ENCODE measurements around the gene FAM89A. TPM values are rescaled to one million over a fixed set of nuclear protein-coding genes. Genes with fewer than 3 reads are reported as not detected.
"Not testable (repeated sequence)": the region's sequence is repeated elsewhere in the genome, so short reads cannot be mapped to it uniquely, and the experiment has no call there.

FAM89A gene
- total RNA-seq, 1 donor from 2014 or later = 11.3 TPM

GRCh38 chr1:230987448-230987847, 52.6 kb downstream of the FAM89A start:
- DNase-seq (ENCODE audit: low spot score) = no peak

- no peak for DNase-seq (ENCODE audit: low spot score)
These were observed 53.1 kb downstream of the FAM89A start for GRCh38 chr1:230986976-230987375.

GRCh38 chr1:230985711-230986110, 54.3 kb downstream of the FAM89A start:
- no peak for DNase-seq (ENCODE audit: low spot score)

GRCh38 chr1:230984622-230985515, 55.2 kb downstream of the FAM89A start:
- not testable (repeated sequence) for DNase-seq (ENCODE audit: low spot score)

DNA sequence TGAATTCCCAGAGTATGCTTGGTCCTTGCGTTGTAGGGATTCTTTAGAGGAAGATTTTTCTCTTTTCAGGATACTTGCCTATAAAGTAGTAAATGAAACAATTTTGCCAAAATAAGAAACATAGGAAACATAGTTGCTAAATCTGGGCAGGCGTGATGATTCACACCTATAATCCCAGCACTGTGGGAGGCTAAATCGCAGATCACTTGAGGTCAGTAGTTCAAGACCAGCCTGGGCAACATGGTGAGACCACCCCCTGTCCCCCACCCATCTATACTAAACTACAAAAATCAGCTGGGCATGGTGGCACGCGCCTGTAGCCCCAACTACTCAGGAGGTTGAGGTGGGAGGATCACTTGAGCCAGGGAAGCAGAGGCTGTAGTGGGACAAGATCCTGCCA, 56.2 kb downstream of the FAM89A start:
- no peak for DNase-seq (ENCODE audit: low spot score)

DNA sequence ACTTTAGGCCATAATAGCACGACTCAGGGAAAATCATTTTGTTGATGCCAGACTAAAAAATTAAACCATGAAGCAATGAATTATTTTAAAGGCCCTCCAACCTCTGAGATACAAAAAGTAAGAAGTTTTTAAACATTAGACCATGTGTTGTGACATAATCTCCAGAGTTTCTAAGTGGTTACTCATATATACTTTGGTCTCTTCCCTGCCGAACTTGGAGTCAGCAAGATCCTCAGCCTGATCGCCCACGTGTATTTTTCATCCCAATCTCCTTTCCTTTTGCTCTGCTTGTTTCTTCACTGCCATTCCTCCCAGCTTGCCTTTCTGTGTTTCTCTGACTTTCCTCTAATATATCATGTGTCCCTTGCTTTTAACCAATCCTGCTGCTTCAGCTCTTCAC, 57.4 kb downstream of the FAM89A start:
- DNase-seq (ENCODE audit: low spot score) = no peak

DNA sequence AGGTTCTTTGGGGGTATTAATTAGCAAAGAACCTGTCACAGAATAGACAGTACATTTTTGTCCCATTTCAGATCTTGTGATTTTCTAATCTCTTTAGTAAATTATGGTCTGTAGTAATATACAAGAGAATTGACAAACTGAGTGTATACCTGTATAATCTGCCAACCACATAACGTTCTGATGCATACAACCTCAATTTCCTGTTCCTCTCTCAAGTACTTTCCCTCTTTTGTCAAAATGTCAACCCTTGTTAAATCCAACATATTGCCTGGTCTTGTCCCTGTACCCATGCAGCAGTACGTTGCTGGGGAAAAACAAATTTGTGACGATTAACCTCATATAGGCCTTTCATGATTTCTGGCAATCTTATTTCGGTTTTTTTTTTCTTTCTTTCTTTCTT, 60.1 kb downstream of the FAM89A start:
- no peak for DNase-seq (ENCODE audit: low spot score)

GRCh38 chr1:230979389-230979716, 60.7 kb downstream of the FAM89A start:
- no peak for DNase-seq (ENCODE audit: low spot score)

DNA sequence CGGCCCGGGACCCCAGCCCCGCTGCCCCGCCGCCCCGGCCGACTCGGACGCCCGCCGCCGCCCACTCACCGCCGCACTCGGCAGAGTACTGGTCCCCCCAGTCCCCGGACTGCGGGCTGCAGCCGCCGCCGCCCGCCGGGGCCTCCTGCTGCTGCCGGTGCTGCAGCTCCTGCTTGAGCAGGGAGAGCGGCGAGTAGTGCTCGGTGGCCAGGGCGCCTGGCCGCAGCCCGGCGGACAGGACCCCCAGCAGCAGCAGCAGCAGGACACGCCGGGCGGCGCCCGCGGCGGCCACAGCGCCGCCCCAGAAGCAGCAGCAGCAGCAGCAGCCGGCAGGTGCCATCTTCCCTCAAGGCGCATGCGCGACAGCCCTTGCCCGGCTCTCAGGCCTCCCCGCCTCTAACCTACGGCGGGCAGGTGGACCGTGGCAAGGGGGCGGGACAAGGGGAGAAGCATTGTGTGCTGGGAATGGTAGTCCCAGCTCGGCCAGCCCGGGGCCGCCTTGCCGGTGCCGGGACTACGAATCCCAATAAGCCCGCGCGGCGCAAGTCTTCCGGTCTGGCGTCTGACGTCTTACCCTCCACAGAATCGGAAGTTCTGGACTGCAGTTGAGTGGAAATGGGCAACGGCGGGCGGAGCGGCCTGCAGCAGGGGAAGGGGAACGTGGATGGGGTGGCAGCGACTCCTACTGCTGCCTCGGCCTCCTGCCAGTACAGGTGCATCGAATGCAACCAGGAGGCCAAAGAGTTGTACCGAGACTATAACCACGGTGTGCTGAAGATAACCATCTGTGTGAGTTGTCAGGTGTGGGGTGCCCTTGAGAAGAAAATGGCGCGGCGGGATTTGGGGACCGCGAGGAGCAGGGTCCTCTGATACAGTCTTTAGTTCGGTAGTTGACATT, 61.3 kb downstream of the FAM89A start, which contains the start of the genes ARV1 and TTC13:
Gene ARV1 (plus strand): TSS at position 604 of the 898 bp plus-strand sequence. CDS start 12 bp downstream, at position 616.
Gene TTC13 (minus strand): TSS at position 371 of the 898 bp plus-strand sequence. CDS start 31 bp downstream, at position 340.
- DNase-seq (ENCODE audit: low spot score) = peak; percentile 98

GRCh38 chr1:230977761-230978490, 62.1 kb downstream of the FAM89A start:
- DNase-seq (ENCODE audit: low spot score) = no peak

GRCh38 chr1:230976825-230977747, 63.0 kb downstream of the FAM89A start:
- DNase-seq (ENCODE audit: low spot score) = no peak

- DNase-seq (ENCODE audit: low spot score) = no peak
These were observed 63.7 kb downstream of the FAM89A start for GRCh38 chr1:230976360-230976759.

DNA sequence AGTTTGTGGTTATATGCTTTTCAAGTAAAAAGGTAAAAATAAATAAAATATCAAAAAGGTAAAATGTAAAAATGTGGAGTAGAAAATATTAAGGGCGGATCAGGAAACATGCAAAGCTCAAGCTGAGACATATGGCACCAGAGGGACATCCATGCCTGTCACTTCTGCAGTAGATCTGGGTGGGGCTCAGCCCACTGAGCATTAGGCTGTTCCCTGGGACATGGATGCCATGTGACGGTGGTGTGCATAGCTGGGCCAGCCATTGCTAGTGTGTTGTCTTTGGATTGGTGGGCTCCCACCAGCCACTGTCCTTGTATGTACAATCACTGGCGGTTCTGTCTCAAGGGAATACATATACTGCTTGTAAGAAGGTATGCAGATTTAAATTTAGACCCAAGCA, 64.4 kb downstream of the FAM89A start:
- DNase-seq (ENCODE audit: low spot score) = no peak

GRCh38 chr1:230972855-230973271, 67.2 kb downstream of the FAM89A start:
- no peak for DNase-seq (ENCODE audit: low spot score)

DNA sequence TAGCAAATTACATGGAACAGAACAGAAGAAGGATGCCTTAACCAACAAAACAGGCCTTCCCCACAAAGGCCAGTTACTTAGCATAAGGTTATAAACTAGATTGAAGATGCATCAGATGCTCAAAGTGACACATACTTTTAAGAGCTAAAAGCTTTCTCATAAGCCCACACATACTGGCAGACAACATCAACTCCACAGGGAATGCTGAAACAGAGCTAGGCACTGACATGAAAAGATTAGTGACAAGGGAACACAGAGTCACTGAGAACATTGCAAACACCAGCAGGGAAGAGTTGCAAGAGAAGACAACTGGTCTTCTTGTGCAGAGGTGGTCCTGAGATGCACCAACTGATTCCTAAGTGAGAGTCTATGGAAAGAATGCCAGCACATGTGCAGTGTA, 68.3 kb downstream of the FAM89A start:
- DNase-seq (ENCODE audit: low spot score) = no peak

- no peak for DNase-seq (ENCODE audit: low spot score)
These were observed 69.6 kb downstream of the FAM89A start for GRCh38 chr1:230970432-230970831.

Data from ureter (tissue), 1 donor.